A549 (cell line): ENCODE data around the gene HSP90B1. TPM values are rescaled to one million over a fixed set of nuclear protein-coding genes. Genes with fewer than 3 reads are reported as not detected.
A peak's percentile ranks its signal among the peaks of the same experiment; 100 is the strongest.

Source experiments
- ATAC-seq, 2 experiments: fragments of 200-7000 bp in 1 of 2; fragments of >200 bp in 1 of 2; cut with Nextera tagmentation in 1 of 2; cut with Tn5 transposase in 1 of 2; 3 replicates each; pipeline versions ENCODE4 v1.8.0 to v1.9.1; 2018 to 2020; ENCODE audit warnings: mild to moderate bottlenecking in 1 of 2, moderate library complexity in 1 of 2
- CTCF ChIA-PET: fragments of 300-600 bp; sonication (Branson Sonifier 250); formaldehyde crosslinking; extraction: SDS; loops from one replicate; lab custom pipeline; 2021; ENCODE audit warnings: antibody characterized with exemption, inconsistent platforms; lab: Yijun Ruan, JAX
- POLR2A ChIA-PET: fragments of 350-600 bp; formaldehyde crosslinking; extraction: SDS; loops from one replicate; lab custom pipeline; 2021; ENCODE audit warnings: antibody characterized with exemption, inconsistent platforms; lab: Yijun Ruan, JAX
- DNase-seq, 2 experiments: peaks; one replicate each; pipeline versions ENCODE4 v3.0.0 to v3.0.0-alpha.2; 2011 to 2016; ENCODE audit warnings: low read depth in 1 of 2, low spot score in 1 of 2
- FAIRE-seq: peaks from 2 replicates; lab custom pipeline; 2011; peaks lifted over from hg19 to GRCh38; lab: Jason Lieb, UNC
- H3K27ac ChIP-seq, 2 experiments: fragments of >200 bp; sonication (Bioruptor Twin); formaldehyde crosslinking; 3 replicates each; pipeline ENCODE4 v1.5.1; 2016 to 2017
- H3K4me1 ChIP-seq: fragments of >200 bp; sonication (Bioruptor Twin); formaldehyde crosslinking; 3 replicates; pipeline ENCODE4 v1.6.1; 2016
- H3K4me2 ChIP-seq: fragments of >200 bp; sonication (Bioruptor Twin); formaldehyde crosslinking; 3 replicates; pipeline ENCODE4 v1.6.1; 2016
- H3K4me3 ChIP-seq: fragments of >200 bp; sonication (Bioruptor Twin); formaldehyde crosslinking; 3 replicates; pipeline ENCODE4 v1.5.1; 2016
- H3K9me3 ChIP-seq: fragments of >200 bp; sonication (Bioruptor Twin); formaldehyde crosslinking; 3 replicates; pipeline ENCODE4 v1.6.1; 2016
- BHLHE40 ChIP-seq: IDR thresholded peaks from 2 replicates; pipeline ENCODE4 v1.6.1; 2012; ENCODE audit warnings: low read depth, low read length, inconsistent platforms
- CBX2 ChIP-seq: fragments of 200-600 bp; sonication (generic); IDR thresholded peaks from 2 replicates; pipeline ENCODE4 v1.6.1; 2016; ENCODE audit warnings: low read depth, mild to moderate bottlenecking, borderline replicate concordance
- CEBPB ChIP-seq, 2 experiments: fragments of >200 bp in 1 of 2; sonication (Bioruptor Twin) in 1 of 2; formaldehyde crosslinking in 1 of 2; IDR thresholded peaks; 2 replicates each; pipeline ENCODE4 v1.6.1; 2012 to 2016
- EP300 ChIP-seq, 2 experiments: fragments of >200 bp; sonication (Bioruptor Twin); formaldehyde crosslinking; IDR thresholded peaks; 2 replicates in 1 of 2; 3 replicates in 1 of 2; pipeline ENCODE4 v1.6.1; 2016 to 2017
- ESRRA ChIP-seq: fragments of 150-350 bp; IDR thresholded peaks from 2 replicates; pipeline ENCODE4 v1.6.1; 2014; ENCODE audit warnings: mild to moderate bottlenecking, low read length, borderline replicate concordance
- FOSL2 ChIP-seq, 2 experiments: fragments of 450-650 bp in 1 of 2; fragments of >200 bp in 1 of 2; sonication (Bioruptor Twin) in 1 of 2; formaldehyde crosslinking; IDR thresholded peaks; 2 replicates each; pipeline versions ENCODE4 v1.5.0 to v1.6.1; 2016 to 2020; ENCODE audit warnings: mild to moderate bottlenecking in 1 of 2, moderate library complexity in 1 of 2
- HDAC2 ChIP-seq: fragments of 200-600 bp; sonication (generic); IDR thresholded peaks from 2 replicates; pipeline ENCODE4 v1.6.1; 2016
- HOXB5 ChIP-seq: fragments of 250-450 bp; sonication (Bioruptor Pico); IDR thresholded peaks from 2 replicates; pipeline ENCODE4 v1.5.0; 2020; ENCODE audit warnings: mild to moderate bottlenecking, moderate library complexity
- MAZ ChIP-seq: fragments of 150-350 bp; IDR thresholded peaks from 2 replicates; pipeline ENCODE4 v1.6.1; 2014; ENCODE audit warnings: antibody characterized with exemption, low read depth, low read length, borderline replicate concordance
- PHF8 ChIP-seq: fragments of 200-600 bp; sonication (generic); IDR thresholded peaks from 2 replicates; pipeline ENCODE4 v1.6.1; 2016; ENCODE audit warnings: low read depth, mild to moderate bottlenecking, antibody characterized with exemption, moderate library complexity, borderline replicate concordance
- RAD21 ChIP-seq, 2 experiments: fragments of >200 bp in 1 of 2; sonication (Bioruptor Twin) in 1 of 2; formaldehyde crosslinking in 1 of 2; IDR thresholded peaks in 1 of 2; conservative IDR thresholded peaks in 1 of 2; 2 replicates in 1 of 2; 3 replicates in 1 of 2; pipeline ENCODE4 v1.6.1; 2012 to 2018; ENCODE audit warnings: inconsistent platforms in 1 of 2
- RCOR1 ChIP-seq: fragments of 150-350 bp; IDR thresholded peaks from 2 replicates; pipeline ENCODE4 v1.6.1; 2014; ENCODE audit warnings: antibody characterized with exemption, low read length, low read depth
- SREBF2 ChIP-seq: fragments of 450-650 bp; IDR thresholded peaks from 2 replicates; pipeline ENCODE4 v1.6.1; 2014; ENCODE audit warnings: mild to moderate bottlenecking, moderate library complexity
- ZNF302 ChIP-seq: fragments of 250-450 bp; sonication (Bioruptor Pico); IDR thresholded peaks from 2 replicates; pipeline ENCODE4 v1.9.0; 2021; ENCODE audit warnings: inconsistent platforms, mild to moderate bottlenecking, moderate library complexity
- ZSCAN20 ChIP-seq: fragments of 250-450 bp; sonication (Bioruptor Pico); IDR thresholded peaks from 2 replicates; pipeline ENCODE4 v1.8.0; 2022; ENCODE audit warnings: mild to moderate bottlenecking, moderate library complexity
- WGBS: methylation state at CpG from one replicate; pipeline ENCODE4 v1.1.6; 2017; ENCODE audit errors: missing lambda C conversion rate; 5-methylcytosine and 5-hydroxymethylcytosine counted together
- polyA plus RNA-seq, 4 experiments: library from polyadenylated mRNA; depleted of rRNA in 3 of 4; stranded (reverse); fragments of >200 nt; fragmentation: RNase III in 1 of 4; extraction: RNeasy Plus Mini Kit Qiagen cat#74134 plus additional on column Dnase treatment in 1 of 4; gene quantifications; 2 replicates in 3 of 4; 3 replicates in 1 of 4; pipeline ENCODE4 v1.2.3, GENCODE V29; 2011 to 2017
- TF ChIP-seq, protein P1 (sequence below): fragments of 450-650 bp; IDR thresholded peaks from 2 replicates; pipeline ENCODE4 v1.6.1; 2014; ENCODE audit warnings: antibody characterized with exemption
- TF ChIP-seq, protein P2 (sequence below): fragments of >200 bp; sonication (Bioruptor Twin); formaldehyde crosslinking; IDR thresholded peaks from 3 replicates; pipeline ENCODE4 v1.6.1; 2016
- TF ChIP-seq, protein P3 (sequence below): IDR thresholded peaks from 2 replicates; pipeline ENCODE4 v1.6.1; 2012
- TF ChIP-seq, protein P4 (sequence below): fragments of 250-450 bp; sonication (Bioruptor Pico); IDR thresholded peaks from 2 replicates; pipeline ENCODE4 v1.5.0; 2020; ENCODE audit warnings: low read depth, mild to moderate bottlenecking, moderate library complexity

HSP90B1 gene
- polyA plus RNA-seq, 2 of the 4 experiments (the other 2 are of a cell fraction), result 624 to 915 TPM

DNA sequence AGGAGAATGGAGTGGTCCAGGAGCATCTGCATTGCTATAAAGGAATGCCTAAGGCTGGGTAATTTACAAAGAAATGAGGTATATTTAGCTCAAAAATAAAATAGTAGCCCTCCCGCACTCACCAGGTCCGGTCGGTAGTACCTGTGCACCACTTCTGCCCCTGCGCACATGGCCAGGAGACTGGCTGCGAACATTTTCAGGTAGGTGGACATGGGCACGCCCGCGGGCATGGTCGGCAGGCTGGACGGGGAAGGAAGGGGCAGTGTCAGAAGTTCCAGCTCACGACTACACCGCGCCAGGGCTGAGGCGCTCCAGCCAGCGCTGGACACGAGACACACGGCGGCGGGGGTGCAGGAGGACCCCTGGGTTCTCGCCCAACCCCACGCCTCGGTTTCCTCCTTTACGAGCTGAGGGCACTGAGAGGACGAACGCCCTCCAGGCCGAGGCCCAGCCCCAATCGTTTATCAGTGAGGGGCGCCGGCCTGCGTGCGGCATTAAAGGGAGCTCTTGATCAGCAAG, 26.4 kb downstream of the HSP90B1 start:
- H3K9me3 ChIP-seq, result no peaks in the 10 kb centered on the region
- POLR2A ChIA-PET, result interaction anchor here (0.6 to 4.2 kb wide), 3 partner anchors 9 to 153 kb away, joined by 3 to 43 read pairs (median 14); partner anchors contain the start of genes HSP90B1 and TDG
- FAIRE-seq (no peak), DNase-seq (no peak), ATAC-seq (peak; percentile 60 to 70; a peak in 5 of 6 replicates)
- 0 out of 2 replicates have a peak, but pooled peaks have one; percentile 43 for TF ChIP-seq PHF8
- TF ChIP-seq ZSCAN20 (CRISPR knock-in tag), result no peak
- TF ChIP-seq HDAC2, result no peak
- CTCF ChIA-PET, result interaction anchor here (1.0 to 1.5 kb wide), 4 partner anchors 17 to 330 kb away, joined by 3 to 4 read pairs (median 3); no protein-coding TSS in a partner anchor
- peak overlapping the region; percentile 73 for H3K4me3 ChIP-seq
- peak overlapping the region; percentile 92 to 95 for H3K27ac ChIP-seq
- WGBS, result 1% methylated on average over 25 of the region's 31 CpGs
- peak overlapping the region; percentile 86 for H3K4me2 ChIP-seq
- peaks cover 27% of the 10 kb centered on the region for H3K4me1 ChIP-seq

DNA sequence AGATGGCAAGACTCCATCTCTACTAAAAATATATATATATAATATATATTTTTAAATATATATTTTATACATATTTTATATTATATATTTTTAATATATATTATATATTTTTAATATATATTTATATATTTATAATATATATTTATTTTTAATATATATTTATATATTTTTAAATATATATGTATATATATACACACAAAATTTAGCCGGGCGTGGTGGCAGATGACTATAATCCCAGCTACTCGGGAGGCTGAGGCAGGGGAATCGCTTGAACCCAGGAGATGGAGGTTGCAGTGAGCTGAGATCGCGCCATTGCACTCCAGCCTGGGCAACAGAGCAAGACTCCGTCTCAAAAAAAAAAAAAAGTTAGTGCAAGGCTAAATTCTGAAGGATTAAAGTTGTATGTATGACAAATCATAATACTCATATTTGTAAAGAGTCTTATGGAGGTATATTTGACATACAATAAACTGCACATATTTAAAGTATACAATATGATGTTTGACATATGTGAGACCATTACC, 27.7 kb downstream of the HSP90B1 start:
- CTCF ChIA-PET, result no interaction called here
- Histone ChIP-seq H3K4me1 (peaks cover 27% of the 10 kb centered on the region), H3K9me3 (no peaks in the 10 kb centered on the region), H3K27ac (peak overlapping the region; percentile 92 to 95), H3K4me3 (peak overlapping the region; percentile 73), H3K4me2 (peak overlapping the region; percentile 86)
- TF ChIP-seq SREBF2 (no peak), CBX2 (no peak), ESRRA (no peak), FOSL2 (IDR thresholded peaks at IDR 0.05) (no peak), FOSL2 (CRISPR knock-in tag; IDR thresholded peaks at IDR 0.05) (no peak), CEBPB (IDR thresholded peaks at IDR 0.05) (no peak), BHLHE40 (no peak), RCOR1 (no peak), ZSCAN20 (CRISPR knock-in tag) (no peak), RAD21 (conservative IDR thresholded peaks at IDR 0.05 in 1 of 2, IDR thresholded peaks at IDR 0.05 in 1 of 2) (no peak), HOXB5 (no peak), ZNF302 (CRISPR knock-in tag) (no peak), EP300 (IDR thresholded peaks at IDR 0.05) (no peak), MAZ (no peak)
- TF ChIP-seq, protein P1, sequence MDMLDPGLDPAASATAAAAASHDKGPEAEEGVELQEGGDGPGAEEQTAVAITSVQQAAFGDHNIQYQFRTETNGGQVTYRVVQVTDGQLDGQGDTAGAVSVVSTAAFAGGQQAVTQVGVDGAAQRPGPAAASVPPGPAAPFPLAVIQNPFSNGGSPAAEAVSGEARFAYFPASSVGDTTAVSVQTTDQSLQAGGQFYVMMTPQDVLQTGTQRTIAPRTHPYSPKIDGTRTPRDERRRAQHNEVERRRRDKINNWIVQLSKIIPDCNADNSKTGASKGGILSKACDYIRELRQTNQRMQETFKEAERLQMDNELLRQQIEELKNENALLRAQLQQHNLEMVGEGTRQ, result no peak
- TF ChIP-seq, protein P2, sequence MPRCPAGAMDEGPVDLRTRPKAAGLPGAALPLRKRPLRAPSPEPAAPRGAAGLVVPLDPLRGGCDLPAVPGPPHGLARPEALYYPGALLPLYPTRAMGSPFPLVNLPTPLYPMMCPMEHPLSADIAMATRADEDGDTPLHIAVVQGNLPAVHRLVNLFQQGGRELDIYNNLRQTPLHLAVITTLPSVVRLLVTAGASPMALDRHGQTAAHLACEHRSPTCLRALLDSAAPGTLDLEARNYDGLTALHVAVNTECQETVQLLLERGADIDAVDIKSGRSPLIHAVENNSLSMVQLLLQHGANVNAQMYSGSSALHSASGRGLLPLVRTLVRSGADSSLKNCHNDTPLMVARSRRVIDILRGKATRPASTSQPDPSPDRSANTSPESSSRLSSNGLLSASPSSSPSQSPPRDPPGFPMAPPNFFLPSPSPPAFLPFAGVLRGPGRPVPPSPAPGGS, result no peak
- TF ChIP-seq, protein P3, sequence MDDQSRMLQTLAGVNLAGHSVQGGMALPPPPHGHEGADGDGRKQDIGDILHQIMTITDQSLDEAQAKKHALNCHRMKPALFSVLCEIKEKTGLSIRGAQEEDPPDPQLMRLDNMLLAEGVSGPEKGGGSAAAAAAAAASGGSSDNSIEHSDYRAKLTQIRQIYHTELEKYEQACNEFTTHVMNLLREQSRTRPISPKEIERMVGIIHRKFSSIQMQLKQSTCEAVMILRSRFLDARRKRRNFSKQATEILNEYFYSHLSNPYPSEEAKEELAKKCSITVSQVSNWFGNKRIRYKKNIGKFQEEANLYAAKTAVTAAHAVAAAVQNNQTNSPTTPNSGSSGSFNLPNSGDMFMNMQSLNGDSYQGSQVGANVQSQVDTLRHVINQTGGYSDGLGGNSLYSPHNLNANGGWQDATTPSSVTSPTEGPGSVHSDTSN, result no peak
- TF ChIP-seq, protein P4, sequence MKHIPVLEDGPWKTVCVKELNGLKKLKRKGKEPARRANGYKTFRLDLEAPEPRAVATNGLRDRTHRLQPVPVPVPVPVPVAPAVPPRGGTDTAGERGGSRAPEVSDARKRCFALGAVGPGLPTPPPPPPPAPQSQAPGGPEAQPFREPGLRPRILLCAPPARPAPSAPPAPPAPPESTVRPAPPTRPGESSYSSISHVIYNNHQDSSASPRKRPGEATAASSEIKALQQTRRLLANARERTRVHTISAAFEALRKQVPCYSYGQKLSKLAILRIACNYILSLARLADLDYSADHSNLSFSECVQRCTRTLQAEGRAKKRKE (CRISPR knock-in tag), result no peak
- no peak for FAIRE-seq
- WGBS, result 83% methylated on average over 7 of the region's 7 CpGs
- POLR2A ChIA-PET, result interaction anchor here (4.2 kb wide), 1 partner anchor 8 kb away, joined by 43 read pairs; the partner anchor contains the start of gene TDG
- DNase-seq, result no peak
- no peak for ATAC-seq
